WTC11 (cell line): ENCODE results near the gene ADK. TPM values are rescaled to one million over a fixed set of nuclear protein-coding genes. Genes with fewer than 3 reads are reported as not detected.

Experiments used
- ATAC-seq: fragments of 200-7000 bp; cut with Tn5 transposase; 2 replicates; pipeline ENCODE4 v1.10.0; 2021; ENCODE audit warnings: mild to moderate bottlenecking, moderate library complexity
- CTCF ChIA-PET: fragments of 300-600 bp; sonication (Branson Sonifier 250); formaldehyde crosslinking; loops from one replicate; lab custom pipeline; 2021; ENCODE audit warnings: antibody characterized with exemption; lab: Charles Lee
- POLR2A ChIA-PET: fragments of 350-600 bp; sonication (Branson Sonifier 250); formaldehyde crosslinking; loops from one replicate; lab custom pipeline; 2021; ENCODE audit warnings: antibody characterized with exemption; lab: Charles Lee
- DNase-seq: peaks from one replicate; pipeline ENCODE4 v3.0.0; 2021; ENCODE audit warnings: low spot score
- H3K27ac Mint-ChIP-seq: 2 replicates; pipeline ENCODE4 v1.8.0; 2021; ENCODE audit warnings: mixed read lengths
- H3K27me3 Mint-ChIP-seq: 2 replicates; pipeline ENCODE4 v1.8.0; 2021; ENCODE audit warnings: low read depth, mild to moderate bottlenecking, moderate library complexity, mixed read lengths
- H3K36me3 Mint-ChIP-seq: 2 replicates; pipeline ENCODE4 v1.8.0; 2021; ENCODE audit warnings: mixed read lengths
- H3K4me1 Mint-ChIP-seq: 2 replicates; pipeline ENCODE4 v1.8.0; 2022; ENCODE audit warnings: mixed read lengths
- H3K4me3 Mint-ChIP-seq: 2 replicates; pipeline ENCODE4 v1.8.0; 2021; ENCODE audit warnings: mild to moderate bottlenecking, moderate library complexity, mixed read lengths
- H3K9me3 Mint-ChIP-seq: 2 replicates; pipeline ENCODE4 v1.8.0; 2021; ENCODE audit warnings: mixed read lengths
- ERG ChIP-seq: fragments of 250-450 bp; sonication (Bioruptor Pico); IDR thresholded peaks from 2 replicates; pipeline ENCODE4 v1.8.0; 2021; ENCODE audit warnings: mild to moderate bottlenecking
- ESRRA ChIP-seq: sonication (generic); formaldehyde crosslinking; IDR thresholded peaks from 2 replicates; pipeline ENCODE4 v1.8.1; 2022; ENCODE audit warnings: mild to moderate bottlenecking, missing genetic modification reagents, borderline replicate concordance
- GABPB1 ChIP-seq: sonication (generic); formaldehyde crosslinking; IDR thresholded peaks from 2 replicates; pipeline ENCODE4 v1.8.1; 2023; ENCODE audit warnings: mild to moderate bottlenecking, missing genetic modification reagents
- JAZF1 ChIP-seq: fragments of 250-450 bp; sonication (Bioruptor Pico); IDR thresholded peaks from 2 replicates; pipeline ENCODE4 v1.9.0; 2021; ENCODE audit warnings: moderate library complexity, mild to moderate bottlenecking, inconsistent platforms
- NFYB ChIP-seq: sonication (generic); formaldehyde crosslinking; conservative IDR thresholded peaks from 2 replicates; pipeline ENCODE4 v1.8.0; 2022; ENCODE audit warnings: low read depth, missing genetic modification reagents
- NR3C1 ChIP-seq: sonication (generic); formaldehyde crosslinking; conservative IDR thresholded peaks from 2 replicates; pipeline ENCODE4 v1.8.1; 2023; ENCODE audit warnings: low read depth, mild to moderate bottlenecking, missing genetic modification reagents
- PRRX2 ChIP-seq: fragments of 250-450 bp; sonication (Bioruptor Pico); IDR thresholded peaks from 2 replicates; pipeline ENCODE4 v1.8.0; 2021; ENCODE audit warnings: mild to moderate bottlenecking
- ZBTB21 ChIP-seq: sonication (generic); formaldehyde crosslinking; IDR thresholded peaks from 2 replicates; pipeline ENCODE4 v1.8.1; 2023; ENCODE audit warnings: mild to moderate bottlenecking, missing genetic modification reagents, borderline replicate concordance
- ZNF281 ChIP-seq: sonication (generic); formaldehyde crosslinking; IDR thresholded peaks from 2 replicates; pipeline ENCODE4 v1.8.0; 2023; ENCODE audit warnings: mild to moderate bottlenecking, missing genetic modification reagents
- ZNF425 ChIP-seq: fragments of 250-450 bp; sonication (Bioruptor Pico); conservative IDR thresholded peaks from 2 replicates; pipeline ENCODE4 v1.9.0; 2021; ENCODE audit warnings: mild to moderate bottlenecking
- ZNF671 ChIP-seq: fragments of 250-450 bp; sonication (Bioruptor Pico); IDR thresholded peaks from 2 replicates; pipeline ENCODE4 v1.8.0; 2021; ENCODE audit warnings: mild to moderate bottlenecking
- total RNA-seq: library from RNA; stranded (reverse); gene quantifications from 3 replicates; pipeline ENCODE4 v1.2.3, GENCODE V29; 2021
- TF ChIP-seq, protein P1 (sequence below): sonication (generic); formaldehyde crosslinking; IDR thresholded peaks from 2 replicates; pipeline ENCODE4 v1.8.1; 2023; ENCODE audit warnings: mild to moderate bottlenecking, missing genetic modification reagents, moderate library complexity
- TF ChIP-seq, protein P2 (sequence below): fragments of 250-450 bp; sonication (Bioruptor Pico); IDR thresholded peaks from 2 replicates; pipeline ENCODE4 v1.9.0; 2021; ENCODE audit warnings: moderate library complexity, mild to moderate bottlenecking, inconsistent platforms, borderline replicate concordance
- TF ChIP-seq, protein P3 (sequence below): sonication (generic); formaldehyde crosslinking; conservative IDR thresholded peaks from 2 replicates; pipeline ENCODE4 v1.8.1; 2023; ENCODE audit warnings: mild to moderate bottlenecking, low read depth, missing genetic modification reagents, moderate library complexity
- TF ChIP-seq, protein P4 (sequence below): fragments of 250-450 bp; sonication (Bioruptor Pico); IDR thresholded peaks from 2 replicates; pipeline ENCODE4 v1.9.0; 2021; ENCODE audit warnings: mild to moderate bottlenecking, borderline replicate concordance

ADK gene
- total RNA-seq, 1 experiment from 2014 or later: 32.7 TPM

DNA sequence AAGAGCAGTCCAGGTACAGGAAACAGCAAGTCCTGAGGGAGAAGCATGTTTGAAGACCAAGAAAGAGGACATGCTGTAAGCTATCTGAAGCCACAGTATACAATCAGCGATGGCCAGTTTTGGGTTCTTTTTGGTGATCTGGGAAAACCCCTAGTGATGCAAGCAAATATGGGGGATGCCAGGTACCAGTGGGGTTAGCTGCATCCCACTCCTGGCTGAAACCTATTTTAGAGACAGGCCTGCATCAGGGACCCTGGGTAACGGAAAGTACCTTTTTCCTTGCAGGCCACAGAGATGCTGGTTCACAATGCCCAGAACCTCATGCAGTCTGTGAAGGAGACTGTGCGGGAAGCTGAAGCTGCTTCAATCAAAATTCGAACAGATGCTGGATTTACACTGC lies 33.3 kb upstream of the ADK start:
- Mint-ChIP-seq H3K27ac (no peak overlapping the region), H3K9me3 (no peaks in the 10 kb centered on the region), H3K4me3 (no peak overlapping the region), H3K4me1 (no peaks in the 10 kb centered on the region), H3K27me3 (no peaks in the 10 kb centered on the region), H3K36me3 (peaks cover 79% of the 10 kb centered on the region)
- POLR2A ChIA-PET: no interaction called here
- TF ChIP-seq, protein P1, sequence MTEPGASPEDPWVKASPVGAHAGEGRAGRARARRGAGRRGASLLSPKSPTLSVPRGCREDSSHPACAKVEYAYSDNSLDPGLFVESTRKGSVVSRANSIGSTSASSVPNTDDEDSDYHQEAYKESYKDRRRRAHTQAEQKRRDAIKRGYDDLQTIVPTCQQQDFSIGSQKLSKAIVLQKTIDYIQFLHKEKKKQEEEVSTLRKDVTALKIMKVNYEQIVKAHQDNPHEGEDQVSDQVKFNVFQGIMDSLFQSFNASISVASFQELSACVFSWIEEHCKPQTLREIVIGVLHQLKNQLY: no peak
- TF ChIP-seq ZNF671 (no peak), JAZF1 (CRISPR knock-in tag) (no peak), ZNF281 (no peak), NR3C1 (CRISPR knock-in tag) (no peak), NFYB (CRISPR knock-in tag) (no peak), ERG (no peak), PRRX2 (no peak), ESRRA (no peak), GABPB1 (no peak), ZBTB21 (CRISPR knock-in tag) (no peak), ZNF425 (no peak)
- TF ChIP-seq, protein P2, sequence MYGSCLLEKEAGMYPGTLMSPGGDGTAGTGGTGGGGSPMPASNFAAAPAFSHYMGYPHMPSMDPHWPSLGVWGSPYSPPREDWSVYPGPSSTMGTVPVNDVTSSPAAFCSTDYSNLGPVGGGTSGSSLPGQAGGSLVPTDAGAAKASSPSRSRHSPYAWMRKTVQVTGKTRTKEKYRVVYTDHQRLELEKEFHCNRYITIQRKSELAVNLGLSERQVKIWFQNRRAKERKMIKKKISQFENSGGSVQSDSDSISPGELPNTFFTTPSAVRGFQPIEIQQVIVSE: no peak
- TF ChIP-seq, protein P3, sequence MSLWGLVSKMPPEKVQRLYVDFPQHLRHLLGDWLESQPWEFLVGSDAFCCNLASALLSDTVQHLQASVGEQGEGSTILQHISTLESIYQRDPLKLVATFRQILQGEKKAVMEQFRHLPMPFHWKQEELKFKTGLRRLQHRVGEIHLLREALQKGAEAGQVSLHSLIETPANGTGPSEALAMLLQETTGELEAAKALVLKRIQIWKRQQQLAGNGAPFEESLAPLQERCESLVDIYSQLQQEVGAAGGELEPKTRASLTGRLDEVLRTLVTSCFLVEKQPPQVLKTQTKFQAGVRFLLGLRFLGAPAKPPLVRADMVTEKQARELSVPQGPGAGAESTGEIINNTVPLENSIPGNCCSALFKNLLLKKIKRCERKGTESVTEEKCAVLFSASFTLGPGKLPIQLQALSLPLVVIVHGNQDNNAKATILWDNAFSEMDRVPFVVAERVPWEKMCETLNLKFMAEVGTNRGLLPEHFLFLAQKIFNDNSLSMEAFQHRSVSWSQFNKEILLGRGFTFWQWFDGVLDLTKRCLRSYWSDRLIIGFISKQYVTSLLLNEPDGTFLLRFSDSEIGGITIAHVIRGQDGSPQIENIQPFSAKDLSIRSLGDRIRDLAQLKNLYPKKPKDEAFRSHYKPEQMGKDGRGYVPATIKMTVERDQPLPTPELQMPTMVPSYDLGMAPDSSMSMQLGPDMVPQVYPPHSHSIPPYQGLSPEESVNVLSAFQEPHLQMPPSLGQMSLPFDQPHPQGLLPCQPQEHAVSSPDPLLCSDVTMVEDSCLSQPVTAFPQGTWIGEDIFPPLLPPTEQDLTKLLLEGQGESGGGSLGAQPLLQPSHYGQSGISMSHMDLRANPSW (CRISPR knock-in tag): no peak
- TF ChIP-seq, protein P4, sequence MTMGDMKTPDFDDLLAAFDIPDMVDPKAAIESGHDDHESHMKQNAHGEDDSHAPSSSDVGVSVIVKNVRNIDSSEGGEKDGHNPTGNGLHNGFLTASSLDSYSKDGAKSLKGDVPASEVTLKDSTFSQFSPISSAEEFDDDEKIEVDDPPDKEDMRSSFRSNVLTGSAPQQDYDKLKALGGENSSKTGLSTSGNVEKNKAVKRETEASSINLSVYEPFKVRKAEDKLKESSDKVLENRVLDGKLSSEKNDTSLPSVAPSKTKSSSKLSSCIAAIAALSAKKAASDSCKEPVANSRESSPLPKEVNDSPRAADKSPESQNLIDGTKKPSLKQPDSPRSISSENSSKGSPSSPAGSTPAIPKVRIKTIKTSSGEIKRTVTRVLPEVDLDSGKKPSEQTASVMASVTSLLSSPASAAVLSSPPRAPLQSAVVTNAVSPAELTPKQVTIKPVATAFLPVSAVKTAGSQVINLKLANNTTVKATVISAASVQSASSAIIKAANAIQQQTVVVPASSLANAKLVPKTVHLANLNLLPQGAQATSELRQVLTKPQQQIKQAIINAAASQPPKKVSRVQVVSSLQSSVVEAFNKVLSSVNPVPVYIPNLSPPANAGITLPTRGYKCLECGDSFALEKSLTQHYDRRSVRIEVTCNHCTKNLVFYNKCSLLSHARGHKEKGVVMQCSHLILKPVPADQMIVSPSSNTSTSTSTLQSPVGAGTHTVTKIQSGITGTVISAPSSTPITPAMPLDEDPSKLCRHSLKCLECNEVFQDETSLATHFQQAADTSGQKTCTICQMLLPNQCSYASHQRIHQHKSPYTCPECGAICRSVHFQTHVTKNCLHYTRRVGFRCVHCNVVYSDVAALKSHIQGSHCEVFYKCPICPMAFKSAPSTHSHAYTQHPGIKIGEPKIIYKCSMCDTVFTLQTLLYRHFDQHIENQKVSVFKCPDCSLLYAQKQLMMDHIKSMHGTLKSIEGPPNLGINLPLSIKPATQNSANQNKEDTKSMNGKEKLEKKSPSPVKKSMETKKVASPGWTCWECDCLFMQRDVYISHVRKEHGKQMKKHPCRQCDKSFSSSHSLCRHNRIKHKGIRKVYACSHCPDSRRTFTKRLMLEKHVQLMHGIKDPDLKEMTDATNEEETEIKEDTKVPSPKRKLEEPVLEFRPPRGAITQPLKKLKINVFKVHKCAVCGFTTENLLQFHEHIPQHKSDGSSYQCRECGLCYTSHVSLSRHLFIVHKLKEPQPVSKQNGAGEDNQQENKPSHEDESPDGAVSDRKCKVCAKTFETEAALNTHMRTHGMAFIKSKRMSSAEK: no peak
- ATAC-seq (no peak), DNase-seq (no peak)
- CTCF ChIA-PET: no interaction called here
